Measurements from ENCODE around the gene HCN2. TPM values are rescaled to one million over a fixed set of nuclear protein-coding genes. Genes with fewer than 3 reads are reported as not detected.
"Not testable (repeated sequence)": the region's sequence is repeated elsewhere in the genome, so short reads cannot be mapped to it uniquely, and the experiment has no call there.

The HCN2 gene
- polyA plus RNA-seq, 2 donors, result 0.65 to 1.4 TPM

- 83% methylated on average over 26 to 29 of the region's 29 CpGs for WGBS, 2 donors
These were observed 28.0 kb downstream of the HCN2 start for GRCh38 chr19:617551-618246.

GRCh38 chr19:618247-618619, 28.6 kb downstream of the HCN2 start:
- peak overlapping the region in 1 of 2 donors; percentile 38 for H3K27ac ChIP-seq (ENCODE audit: low read depth in 2 of 2, low read length in 1 of 2)
- H3K36me3 ChIP-seq (ENCODE audit: control insufficient read depth in 2 of 2, insufficient read depth in 2 of 2, low read length in 1 of 2), result peaks cover 0 to 50% of the 10 kb centered on the region in 2 donors
- H3K4me3 ChIP-seq (ENCODE audit: low read depth in 1 of 2, low read length in 2 of 2), result no peak overlapping the region
- H3K9me3 ChIP-seq (ENCODE audit: control insufficient read depth in 2 of 2, insufficient read depth in 1 of 2, low read depth in 1 of 2, low read length in 1 of 2), result peaks cover 0 to 4% of the 10 kb centered on the region in 2 donors
- H3K27me3 ChIP-seq (ENCODE audit: control insufficient read depth in 1 of 2, insufficient read depth in 2 of 2, low read length in 2 of 2), result no peaks in the 10 kb centered on the region
- WGBS, 2 donors, result 87 to 91% methylated on average over 19 of the region's 19 CpGs
- peaks cover 0 to 3% of the 10 kb centered on the region in 2 donors for H3K4me1 ChIP-seq (ENCODE audit: control insufficient read depth in 2 of 2, insufficient read depth in 2 of 2, low read length in 1 of 2)

More at GRCh38 chr19:617551-618246, 28.0 kb downstream of the HCN2 start:
- Histone ChIP-seq H3K9me3 (ENCODE audit: control insufficient read depth in 2 of 2, insufficient read depth in 1 of 2, low read depth in 1 of 2, low read length in 1 of 2) (peaks cover 0 to 4% of the 10 kb centered on the region in 2 donors), H3K27me3 (ENCODE audit: control insufficient read depth in 1 of 2, insufficient read depth in 2 of 2, low read length in 2 of 2) (no peaks in the 10 kb centered on the region), H3K36me3 (ENCODE audit: control insufficient read depth in 2 of 2, insufficient read depth in 2 of 2, low read length in 1 of 2) (peaks cover 0 to 45% of the 10 kb centered on the region in 2 donors), H3K4me1 (ENCODE audit: control insufficient read depth in 2 of 2, insufficient read depth in 2 of 2, low read length in 1 of 2) (peaks cover 0 to 3% of the 10 kb centered on the region in 2 donors), H3K4me3 (ENCODE audit: low read depth in 1 of 2, low read length in 2 of 2) (no peak overlapping the region), H3K27ac (ENCODE audit: low read depth in 2 of 2, low read length in 1 of 2) (peak overlapping the region in 1 of 2 donors; percentile 38)

DNA sequence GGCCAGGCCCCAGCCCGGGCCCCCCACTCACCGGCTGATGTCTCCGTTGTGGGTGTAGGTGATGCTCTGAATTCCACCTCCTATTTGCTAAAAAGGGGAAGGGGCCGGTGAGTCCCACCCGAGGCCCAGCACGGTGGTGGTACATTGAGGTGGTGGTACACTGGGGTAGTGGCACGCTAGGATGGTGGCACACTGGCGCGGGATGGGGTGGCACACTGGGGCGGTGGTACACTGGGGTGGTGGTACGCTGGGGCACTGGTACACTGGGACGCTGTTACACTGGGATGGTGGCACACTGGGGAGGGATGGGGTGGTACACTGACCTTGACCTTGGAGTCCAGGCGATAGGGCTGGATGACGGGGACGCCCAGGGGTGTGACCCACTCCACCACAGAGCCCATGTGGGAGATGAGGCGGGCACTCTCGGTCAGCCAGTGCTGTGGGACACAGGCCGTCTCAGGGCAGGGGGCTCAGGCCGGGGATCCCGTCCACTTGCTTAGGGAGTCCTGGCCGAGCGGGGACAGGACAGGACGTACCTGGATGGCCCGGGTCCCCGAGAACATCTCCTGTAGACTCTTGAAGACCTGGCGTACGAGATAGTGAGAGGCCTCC, 29.1 kb downstream of the HCN2 start:
- peaks cover 0 to 55% of the 10 kb centered on the region in 2 donors for H3K36me3 ChIP-seq (ENCODE audit: control insufficient read depth in 2 of 2, insufficient read depth in 2 of 2, low read length in 1 of 2)
- H3K27me3 ChIP-seq (ENCODE audit: control insufficient read depth in 1 of 2, insufficient read depth in 2 of 2, low read length in 2 of 2), result no peaks in the 10 kb centered on the region
- WGBS, 2 donors, result 93% methylated on average over 27 of the region's 27 CpGs

GRCh38 chr19:619286-620002, 29.8 kb downstream of the HCN2 start:
- no peaks in the 10 kb centered on the region for H3K27me3 ChIP-seq (ENCODE audit: control insufficient read depth in 1 of 2, insufficient read depth in 2 of 2, low read length in 2 of 2)
- peaks cover 0 to 3% of the 10 kb centered on the region in 2 donors for H3K4me1 ChIP-seq (ENCODE audit: control insufficient read depth in 2 of 2, insufficient read depth in 2 of 2, low read length in 1 of 2)
- H3K9me3 ChIP-seq (ENCODE audit: control insufficient read depth in 2 of 2, insufficient read depth in 1 of 2, low read depth in 1 of 2, low read length in 1 of 2), result peaks cover 0 to 4% of the 10 kb centered on the region in 2 donors
- peaks cover 0 to 59% of the 10 kb centered on the region in 2 donors for H3K36me3 ChIP-seq (ENCODE audit: control insufficient read depth in 2 of 2, insufficient read depth in 2 of 2, low read length in 1 of 2)
- WGBS, 2 donors, result 92 to 95% methylated on average over 46 to 47 of the region's 47 CpGs
- no peak overlapping the region for H3K4me3 ChIP-seq (ENCODE audit: low read depth in 1 of 2, low read length in 2 of 2)
- no peak overlapping the region for H3K27ac ChIP-seq (ENCODE audit: low read depth in 2 of 2, low read length in 1 of 2)

More for the DNA sequence above, 29.1 kb downstream of the HCN2 start:
- peaks cover 0 to 3% of the 10 kb centered on the region in 2 donors for H3K4me1 ChIP-seq (ENCODE audit: control insufficient read depth in 2 of 2, insufficient read depth in 2 of 2, low read length in 1 of 2)
- peaks cover 0 to 4% of the 10 kb centered on the region in 2 donors for H3K9me3 ChIP-seq (ENCODE audit: control insufficient read depth in 2 of 2, insufficient read depth in 1 of 2, low read depth in 1 of 2, low read length in 1 of 2)
- no peak overlapping the region for H3K27ac ChIP-seq (ENCODE audit: low read depth in 2 of 2, low read length in 1 of 2)
- H3K4me3 ChIP-seq (ENCODE audit: low read depth in 1 of 2, low read length in 2 of 2), result no peak overlapping the region

DNA sequence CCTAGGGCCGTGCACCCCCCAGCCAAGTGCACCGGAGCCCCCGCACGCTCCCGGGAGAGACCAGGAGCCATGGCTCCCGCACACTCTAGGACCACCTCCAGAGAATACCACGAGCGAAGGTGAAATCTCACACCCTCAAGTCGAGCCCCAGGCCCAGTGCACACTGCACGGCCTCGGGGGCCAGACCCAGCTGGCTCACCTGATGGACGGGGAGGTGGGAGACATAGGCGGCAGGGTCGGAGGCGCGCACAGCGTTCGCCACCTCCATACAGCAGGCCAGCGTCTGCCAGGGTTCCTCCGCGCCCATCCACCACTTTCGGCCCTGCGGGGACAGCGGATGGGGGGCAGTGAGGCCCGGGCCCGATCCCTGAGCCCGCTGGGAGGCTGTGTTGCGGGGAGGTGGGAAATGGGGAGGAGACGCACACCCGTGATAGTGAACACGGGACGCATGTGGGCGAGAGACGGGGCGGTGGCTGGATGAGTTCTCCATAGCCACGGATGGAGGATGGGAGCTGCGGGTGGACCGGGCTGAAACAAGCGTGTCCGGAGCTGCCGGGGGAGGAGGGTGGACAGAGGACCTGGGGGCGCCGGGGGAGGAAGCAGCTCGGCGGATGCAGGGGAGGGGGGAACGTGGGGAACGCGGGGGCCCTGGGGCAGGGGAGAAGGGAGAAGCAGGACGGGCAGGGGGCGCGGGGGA, 30.6 kb downstream of the HCN2 start:
- 92 to 94% methylated on average over 49 to 51 of the region's 51 CpGs for WGBS, 2 donors

DNA sequence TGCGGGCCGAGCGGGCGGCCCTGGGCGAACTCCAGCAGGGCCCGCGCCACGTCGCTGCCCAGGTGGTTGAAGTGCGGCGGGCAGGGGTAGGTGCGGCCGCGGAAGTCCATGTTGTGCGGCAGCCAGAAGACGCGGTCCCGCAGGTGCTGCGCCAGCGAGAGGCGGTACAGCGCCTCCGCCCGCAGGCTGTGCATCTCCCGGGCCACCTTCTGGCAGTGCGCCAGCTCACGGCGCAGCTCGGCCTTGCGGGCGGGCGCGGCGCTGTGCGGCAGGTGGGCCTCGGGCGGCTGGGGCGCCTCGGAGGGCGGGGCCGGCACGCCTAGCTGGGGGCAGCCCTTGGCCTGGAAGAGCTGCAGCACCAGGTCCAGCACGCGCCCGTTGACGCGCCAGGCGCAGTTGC, 31.5 kb downstream of the HCN2 start:
- 97 to 98% methylated on average over 48 of the region's 48 CpGs for WGBS, 2 donors
- not testable (repeated sequence) for H3K27ac ChIP-seq (ENCODE audit: low read depth in 2 of 2, low read length in 1 of 2); H3K4me1 ChIP-seq (ENCODE audit: control insufficient read depth in 2 of 2, insufficient read depth in 2 of 2, low read length in 1 of 2); H3K27me3 ChIP-seq (ENCODE audit: control insufficient read depth in 1 of 2, insufficient read depth in 2 of 2, low read length in 2 of 2); H3K9me3 ChIP-seq (ENCODE audit: control insufficient read depth in 2 of 2, insufficient read depth in 1 of 2, low read depth in 1 of 2, low read length in 1 of 2); H3K4me3 ChIP-seq (ENCODE audit: low read depth in 1 of 2, low read length in 2 of 2)
- H3K36me3 ChIP-seq (ENCODE audit: control insufficient read depth in 2 of 2, insufficient read depth in 2 of 2, low read length in 1 of 2), result peaks cover 0 to 68% of the 10 kb centered on the region in 2 donors

More for the DNA sequence above, 30.6 kb downstream of the HCN2 start:
- Histone ChIP-seq H3K4me1 (ENCODE audit: control insufficient read depth in 2 of 2, insufficient read depth in 2 of 2, low read length in 1 of 2) (peaks cover 0 to 3% of the 10 kb centered on the region in 2 donors), H3K36me3 (ENCODE audit: control insufficient read depth in 2 of 2, insufficient read depth in 2 of 2, low read length in 1 of 2) (peaks cover 0 to 67% of the 10 kb centered on the region in 2 donors), H3K4me3 (ENCODE audit: low read depth in 1 of 2, low read length in 2 of 2) (no peak overlapping the region), H3K27ac (ENCODE audit: low read depth in 2 of 2, low read length in 1 of 2) (no peak overlapping the region), H3K27me3 (ENCODE audit: control insufficient read depth in 1 of 2, insufficient read depth in 2 of 2, low read length in 2 of 2) (no peaks in the 10 kb centered on the region), H3K9me3 (ENCODE audit: control insufficient read depth in 2 of 2, insufficient read depth in 1 of 2, low read depth in 1 of 2, low read length in 1 of 2) (peaks cover 0 to 4% of the 10 kb centered on the region in 2 donors)

GRCh38 chr19:621819-622218, 32.1 kb downstream of the HCN2 start:
- Histone ChIP-seq H3K27me3 (ENCODE audit: control insufficient read depth in 1 of 2, insufficient read depth in 2 of 2, low read length in 2 of 2) (no peaks in the 10 kb centered on the region), H3K36me3 (ENCODE audit: control insufficient read depth in 2 of 2, insufficient read depth in 2 of 2, low read length in 1 of 2) (peaks cover 0 to 68% of the 10 kb centered on the region in 2 donors), H3K27ac (ENCODE audit: low read depth in 2 of 2, low read length in 1 of 2) (no peak overlapping the region), H3K4me1 (ENCODE audit: control insufficient read depth in 2 of 2, insufficient read depth in 2 of 2, low read length in 1 of 2) (no peaks in the 10 kb centered on the region), H3K9me3 (ENCODE audit: control insufficient read depth in 2 of 2, insufficient read depth in 1 of 2, low read depth in 1 of 2, low read length in 1 of 2) (peaks cover 0 to 2% of the 10 kb centered on the region in 2 donors), H3K4me3 (ENCODE audit: low read depth in 1 of 2, low read length in 2 of 2) (no peak overlapping the region)
- 92 to 95% methylated on average over 24 of the region's 24 CpGs for WGBS, 2 donors

DNA sequence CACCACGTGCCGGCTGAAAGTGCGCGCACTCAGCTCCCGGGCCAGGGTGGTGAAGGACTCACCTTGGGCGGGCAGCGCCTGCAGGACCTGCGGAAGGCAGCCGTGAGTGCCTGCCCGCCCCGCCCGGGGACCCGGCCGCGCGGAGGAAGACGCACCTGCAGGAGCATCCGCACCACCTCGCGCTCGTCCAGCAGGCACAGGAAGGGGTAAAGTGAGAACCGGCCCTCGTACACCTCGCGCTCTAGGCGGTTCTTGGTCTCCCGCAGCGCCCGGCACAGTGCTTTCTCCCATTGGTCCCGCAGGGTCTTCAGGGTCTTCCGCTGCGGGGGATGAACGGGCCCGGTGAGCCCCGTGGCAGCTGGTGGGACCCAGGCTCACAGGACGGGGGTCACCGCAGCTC, 33.0 kb downstream of the HCN2 start:
- Histone ChIP-seq H3K9me3 (ENCODE audit: control insufficient read depth in 2 of 2, insufficient read depth in 1 of 2, low read depth in 1 of 2, low read length in 1 of 2) (peaks cover 0 to 2% of the 10 kb centered on the region in 2 donors), H3K4me1 (ENCODE audit: control insufficient read depth in 2 of 2, insufficient read depth in 2 of 2, low read length in 1 of 2) (no peaks in the 10 kb centered on the region), H3K36me3 (ENCODE audit: control insufficient read depth in 2 of 2, insufficient read depth in 2 of 2, low read length in 1 of 2) (peaks cover 0 to 68% of the 10 kb centered on the region in 2 donors), H3K27me3 (ENCODE audit: control insufficient read depth in 1 of 2, insufficient read depth in 2 of 2, low read length in 2 of 2) (no peaks in the 10 kb centered on the region), H3K4me3 (ENCODE audit: low read depth in 1 of 2, low read length in 2 of 2) (no peak overlapping the region), H3K27ac (ENCODE audit: low read depth in 2 of 2, low read length in 1 of 2) (no peak overlapping the region)
- 94 to 95% methylated on average over 37 of the region's 37 CpGs for WGBS, 2 donors

Data from esophagus (tissue), 2 donors.